ENCODE data around the gene KCNJ8.

DNA sequence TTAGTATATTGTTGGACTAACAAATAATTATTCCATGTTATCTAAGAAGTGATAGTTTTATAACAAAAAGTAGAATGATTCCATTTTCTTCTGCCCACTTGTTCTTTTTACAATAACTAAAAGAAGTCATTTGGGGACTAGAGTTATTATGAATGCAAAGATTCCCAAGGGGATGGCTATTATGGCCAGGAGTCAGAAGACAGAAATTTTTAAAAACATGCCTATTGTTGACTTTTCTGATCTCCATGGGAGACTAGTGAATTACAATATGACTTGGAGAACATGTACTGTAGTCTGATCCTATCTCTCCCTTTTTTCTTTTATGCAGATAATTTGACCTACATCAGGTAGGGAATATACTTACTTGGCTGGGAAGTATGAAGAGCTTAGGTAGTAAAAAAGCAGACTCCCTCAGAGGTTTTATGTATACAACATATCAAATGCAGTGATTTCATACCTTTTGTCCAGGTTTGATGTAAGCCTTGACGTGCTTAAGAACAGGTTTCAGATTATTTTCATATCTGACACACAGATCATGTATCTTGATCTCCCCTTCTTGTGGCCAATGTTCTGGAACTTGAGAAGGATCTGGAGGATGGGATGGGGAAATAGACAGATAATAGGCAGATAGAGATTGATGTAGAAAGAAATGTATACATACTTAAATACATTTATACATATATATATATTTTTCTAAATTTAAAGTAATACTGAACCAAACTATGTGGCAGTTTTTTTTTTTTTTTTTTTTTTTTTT lies 41.0 kb upstream of the KCNJ8 start:
- TF ChIP-seq ZNF274 (IDR thresholded peaks at IDR 0.05; ENCODE audit: low read depth, low read length) = no peak
- no peak for TF ChIP-seq YY1 (IDR thresholded peaks at IDR 0.05; ENCODE audit: insufficient read depth, insufficient read length)
- TF ChIP-seq SUZ12 (IDR thresholded peaks at IDR 0.05; ENCODE audit: extremely low read depth, insufficient read depth, insufficient read length) = no peak

Data from NT2/D1 (cell line).